HUES64 (cell line): ENCODE data around the gene ARNT2.

Experiments used
- H3K27ac ChIP-seq: 2 replicates; pipeline ENCODE4 v1.7.0; 2013; ENCODE audit warnings: low read depth, low read length, inconsistent platforms
- H3K27me3 ChIP-seq: 2 replicates; pipeline ENCODE4 v1.6.1; 2013; ENCODE audit warnings: mild to moderate bottlenecking, low read length; ENCODE audit not compliant: insufficient read depth
- H3K36me3 ChIP-seq: 2 replicates; pipeline ENCODE4 v1.6.1; 2013; ENCODE audit warnings: mild to moderate bottlenecking, low read length; ENCODE audit not compliant: insufficient read depth
- H3K4me1 ChIP-seq: 2 replicates; pipeline ENCODE4 v1.6.1; 2013; ENCODE audit warnings: mild to moderate bottlenecking, low read length, moderate library complexity; ENCODE audit not compliant: insufficient read depth
- H3K4me3 ChIP-seq: 2 replicates; pipeline ENCODE4 v1.5.1; 2013; ENCODE audit warnings: mild to moderate bottlenecking, low read length, moderate library complexity
- H3K9ac ChIP-seq: 2 replicates; pipeline ENCODE4 v1.6.1; 2013; ENCODE audit warnings: mild to moderate bottlenecking, low read depth, low read length
- H3K9me3 ChIP-seq: 2 replicates; pipeline ENCODE4 v1.6.1; 2013; ENCODE audit warnings: low read depth, low read length; ENCODE audit not compliant: insufficient read depth
- WGBS: fragments of 150-250, 120-280 bp; methylation state at CpG from one replicate; pipeline ENCODE4 v1.1.7; 2013; ENCODE audit warnings: missing lambda C conversion rate; 5-methylcytosine and 5-hydroxymethylcytosine counted together

Gene ARNT2

DNA sequence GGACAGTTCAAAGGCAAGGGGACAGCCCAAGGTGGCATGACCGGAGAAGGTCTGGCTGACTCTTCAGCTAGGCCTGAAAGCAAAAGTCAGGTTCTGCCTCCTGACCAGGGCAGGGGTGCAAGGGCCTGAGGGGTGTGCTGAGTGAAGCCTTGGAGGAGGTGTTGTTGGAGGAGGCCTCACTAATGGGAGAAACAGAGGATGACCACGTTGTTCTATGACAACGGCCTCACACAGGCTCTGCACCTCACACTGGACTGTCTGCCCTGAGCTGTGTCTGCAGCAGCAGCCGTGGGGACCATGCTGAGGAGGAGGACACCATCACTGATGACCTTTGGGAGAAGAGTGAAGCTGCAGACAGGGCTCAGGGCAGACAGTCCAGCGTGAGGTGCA lies 174.0 kb downstream of the ARNT2 start:
- Histone ChIP-seq H3K27ac (no peak overlapping the region), H3K36me3 (peaks cover 3% of the 10 kb centered on the region; the same call in 1 of the 2 replicates), H3K9ac (no peak overlapping the region), H3K27me3 (no peaks in the 10 kb centered on the region), H3K4me1 (no peaks in the 10 kb centered on the region), H3K4me3 (no peak overlapping the region), H3K9me3 (no peaks in the 10 kb centered on the region)
- 94% methylated on average over 5 of the region's 5 CpGs for WGBS

DNA sequence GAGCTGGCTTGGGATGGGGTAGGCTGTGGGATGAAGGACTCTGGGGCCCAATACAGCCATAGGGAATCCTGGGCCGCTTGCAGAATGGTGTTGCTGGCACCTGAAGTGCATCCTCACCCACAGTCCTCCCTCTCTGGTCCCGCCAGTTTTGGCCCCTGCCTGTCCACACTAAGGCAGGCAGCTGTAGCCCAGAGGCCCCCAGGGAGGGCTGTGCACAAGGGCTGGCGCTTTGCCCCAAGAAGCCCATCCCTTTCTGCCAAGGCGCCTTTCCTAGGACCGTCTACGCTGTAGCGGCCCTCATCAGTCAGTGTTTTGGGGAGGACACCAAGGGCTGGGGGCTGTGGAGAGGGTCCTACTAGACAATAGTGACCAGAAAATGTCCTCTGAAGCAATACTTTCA lies 174.7 kb downstream of the ARNT2 start:
- no peak overlapping the region for H3K4me3 ChIP-seq
- no peak overlapping the region for H3K9ac ChIP-seq
- no peaks in the 10 kb centered on the region for H3K9me3 ChIP-seq
- WGBS = 90% methylated on average over 7 of the region's 7 CpGs
- no peaks in the 10 kb centered on the region for H3K4me1 ChIP-seq
- H3K27me3 ChIP-seq = no peaks in the 10 kb centered on the region
- H3K27ac ChIP-seq = no peak overlapping the region
- H3K36me3 ChIP-seq = peaks cover 3% of the 10 kb centered on the region; the same call in 1 of the 2 replicates

- H3K9ac ChIP-seq = no peak overlapping the region
- 75% methylated on average over 6 of the region's 6 CpGs for WGBS
- no peak overlapping the region for H3K27ac ChIP-seq
- no peak overlapping the region for H3K4me3 ChIP-seq
- no peaks in the 10 kb centered on the region for H3K4me1 ChIP-seq
- H3K27me3 ChIP-seq = no peaks in the 10 kb centered on the region
- H3K9me3 ChIP-seq = no peaks in the 10 kb centered on the region
- peaks cover 3% of the 10 kb centered on the region; the same call in 1 of the 2 replicates for H3K36me3 ChIP-seq
Observed at GRCh38 chr15:80579611-80580010, 175.4 kb downstream of the ARNT2 start.

DNA sequence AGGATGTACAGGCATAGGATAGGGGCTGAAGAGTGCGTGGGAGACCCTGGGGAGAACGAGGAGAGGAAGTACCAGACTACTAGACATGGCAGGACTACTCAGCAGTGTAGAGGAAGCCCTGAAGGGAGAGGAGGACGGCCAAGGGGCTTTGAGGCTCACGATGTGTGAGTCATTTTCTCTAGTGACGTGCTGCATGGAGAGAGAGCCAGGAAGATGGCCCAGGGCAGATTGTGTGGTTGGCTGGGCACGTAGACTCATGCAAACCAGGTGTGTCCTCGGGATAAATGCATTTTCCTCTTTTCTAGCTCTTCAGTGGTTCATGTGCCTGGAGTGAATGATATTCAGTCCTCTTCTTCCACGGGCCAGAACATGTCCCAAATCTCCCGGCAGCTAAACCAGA lies 175.9 kb downstream of the ARNT2 start:
- Histone ChIP-seq H3K4me3 (no peak overlapping the region), H3K36me3 (peaks cover under 1% of the 10 kb centered on the region; the same call in 1 of the 2 replicates), H3K9ac (no peak overlapping the region), H3K27ac (no peak overlapping the region), H3K9me3 (no peaks in the 10 kb centered on the region), H3K4me1 (no peaks in the 10 kb centered on the region), H3K27me3 (no peaks in the 10 kb centered on the region)
- whole genome bisulfite sequencing = 86% methylated on average over 9 of the region's 9 CpGs

DNA sequence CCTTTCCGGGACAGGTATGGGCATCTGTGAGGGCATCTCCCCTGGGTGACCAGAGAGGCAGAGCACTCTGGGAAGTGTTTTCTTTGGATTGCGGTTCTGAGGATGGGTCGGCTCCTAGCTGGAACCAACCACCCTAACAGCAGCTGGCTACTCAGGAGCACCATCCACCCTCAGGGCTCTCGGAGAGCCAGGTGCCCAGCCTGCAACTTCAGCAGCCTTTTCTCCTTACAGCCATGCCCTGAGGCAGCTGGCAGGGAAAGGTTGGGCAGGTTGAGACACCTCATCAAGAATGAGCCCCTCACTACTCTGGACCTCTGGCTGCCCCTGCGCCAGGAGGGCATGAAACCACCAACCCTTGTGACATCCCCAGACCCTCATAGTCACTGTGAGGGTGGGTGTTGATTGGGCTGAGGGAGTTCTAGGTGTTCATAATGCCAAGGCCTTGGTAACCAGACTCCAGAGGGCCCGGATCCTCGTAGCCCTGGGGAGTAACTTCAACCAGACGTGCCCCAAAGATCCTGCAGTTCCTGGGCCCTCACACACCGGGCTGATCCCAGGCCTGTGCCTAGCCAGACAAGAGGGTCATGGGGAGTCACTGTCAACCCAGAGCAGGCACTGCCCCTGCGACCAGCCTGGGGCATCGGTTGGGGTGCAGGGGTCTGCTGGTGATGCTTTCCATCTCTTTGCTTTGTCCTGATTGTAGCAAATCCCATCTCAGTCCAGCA lies 176.5 kb downstream of the ARNT2 start:
- WGBS = 94% methylated on average over 11 of the region's 11 CpGs
- Histone ChIP-seq H3K4me1 (no peaks in the 10 kb centered on the region), H3K36me3 (no peaks in the 10 kb centered on the region; the same call in 1 of the 2 replicates), H3K9ac (no peak overlapping the region), H3K27ac (no peak overlapping the region), H3K9me3 (no peaks in the 10 kb centered on the region), H3K4me3 (no peak overlapping the region), H3K27me3 (no peaks in the 10 kb centered on the region)

DNA sequence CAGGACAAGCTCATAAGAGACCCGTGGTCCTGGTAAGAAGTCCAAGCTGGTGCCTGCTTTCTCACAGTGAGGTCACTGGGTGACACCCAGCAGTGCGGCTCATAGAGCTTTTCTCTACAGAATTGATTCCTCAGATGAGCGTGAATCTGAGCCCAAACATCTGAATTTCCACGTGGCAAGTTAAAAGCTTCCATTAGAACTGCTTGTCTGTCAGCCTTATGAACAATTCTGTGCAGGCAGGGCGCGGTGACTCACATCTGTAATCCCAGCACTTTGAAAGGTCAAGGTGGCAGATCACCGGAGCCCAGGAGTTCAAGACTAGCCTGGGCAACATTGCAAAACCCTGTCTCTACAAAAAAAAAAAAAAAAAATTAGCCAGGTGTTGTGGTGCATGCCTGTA lies 177.8 kb downstream of the ARNT2 start:
- WGBS = 90% methylated on average over 7 of the region's 7 CpGs
- Histone ChIP-seq H3K27me3 (no peaks in the 10 kb centered on the region), H3K9ac (no peak overlapping the region), H3K27ac (no peak overlapping the region), H3K4me3 (no peak overlapping the region), H3K4me1 (peaks cover 3% of the 10 kb centered on the region; the same call in 1 of the 2 replicates), H3K9me3 (no peaks in the 10 kb centered on the region), H3K36me3 (no peaks in the 10 kb centered on the region)

GRCh38 chr15:80582816-80583423 lies 178.7 kb downstream of the ARNT2 start:
- H3K4me3 ChIP-seq = no peak overlapping the region
- H3K4me1 ChIP-seq = peaks cover 3% of the 10 kb centered on the region; the same call in 1 of the 2 replicates

GRCh38 chr15:80584561-80584964 lies 180.4 kb downstream of the ARNT2 start:
- WGBS = 89% methylated on average over 7 of the region's 7 CpGs
- Histone ChIP-seq H3K27ac (no peak overlapping the region), H3K36me3 (no peaks in the 10 kb centered on the region)

More at GRCh38 chr15:80582816-80583423, 178.7 kb downstream of the ARNT2 start:
- Histone ChIP-seq H3K36me3 (no peaks in the 10 kb centered on the region), H3K27ac (no peak overlapping the region), H3K27me3 (no peaks in the 10 kb centered on the region), H3K9me3 (no peaks in the 10 kb centered on the region), H3K9ac (no peak overlapping the region)
- WGBS = 94% methylated on average over 15 of the region's 15 CpGs

DNA sequence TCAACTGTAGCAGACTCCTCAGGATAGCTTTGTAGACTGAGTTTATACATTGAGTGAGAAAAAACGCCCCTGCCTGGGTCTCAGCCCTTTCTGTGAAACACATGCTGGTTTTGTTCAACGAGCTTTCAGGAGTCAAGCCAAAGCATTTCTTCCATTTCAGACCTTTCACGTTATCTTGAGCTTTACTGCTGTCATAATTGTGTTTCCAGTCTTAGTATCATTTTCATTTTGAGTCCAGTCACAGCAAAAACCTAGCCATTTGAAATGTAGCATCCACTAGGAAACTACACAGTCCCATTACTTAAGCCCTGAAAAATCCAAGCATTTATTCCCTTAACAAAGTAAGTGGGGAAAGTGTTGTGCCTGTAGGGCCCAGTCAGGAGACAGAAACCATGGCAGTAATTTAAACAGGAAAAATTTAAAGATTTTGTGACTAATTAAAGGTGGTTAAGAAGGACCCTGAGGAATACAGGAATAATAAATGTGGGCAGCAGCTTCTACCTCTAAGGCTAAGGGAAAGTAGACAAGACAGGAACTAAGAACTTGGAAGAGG lies 180.9 kb downstream of the ARNT2 start:
- no peak overlapping the region for H3K4me3 ChIP-seq
- H3K27me3 ChIP-seq = no peaks in the 10 kb centered on the region
- no peak overlapping the region for H3K9ac ChIP-seq
- H3K27ac ChIP-seq = no peak overlapping the region
- no peaks in the 10 kb centered on the region for H3K36me3 ChIP-seq
- WGBS = 89% methylated on average over 3 of the region's 3 CpGs
- peaks cover 3% of the 10 kb centered on the region; the same call in 1 of the 2 replicates for H3K4me1 ChIP-seq
- no peaks in the 10 kb centered on the region for H3K9me3 ChIP-seq

More at GRCh38 chr15:80584561-80584964, 180.4 kb downstream of the ARNT2 start:
- Histone ChIP-seq H3K27me3 (no peaks in the 10 kb centered on the region), H3K4me1 (peaks cover 3% of the 10 kb centered on the region; the same call in 1 of the 2 replicates), H3K4me3 (no peak overlapping the region), H3K9me3 (no peaks in the 10 kb centered on the region), H3K9ac (no peak overlapping the region)

GRCh38 chr15:80585544-80586018 lies 181.4 kb downstream of the ARNT2 start:
- peaks cover 3% of the 10 kb centered on the region; the same call in 1 of the 2 replicates for H3K4me1 ChIP-seq
- no peaks in the 10 kb centered on the region for H3K36me3 ChIP-seq
- H3K9ac ChIP-seq = no peak overlapping the region
- WGBS = 84% methylated on average over 6 of the region's 6 CpGs
- no peak overlapping the region for H3K4me3 ChIP-seq
- no peak overlapping the region for H3K27ac ChIP-seq
- no peaks in the 10 kb centered on the region for H3K9me3 ChIP-seq
- H3K27me3 ChIP-seq = no peaks in the 10 kb centered on the region

GRCh38 chr15:80586161-80586560 lies 182.0 kb downstream of the ARNT2 start:
- Histone ChIP-seq H3K9ac (no peak overlapping the region), H3K36me3 (no peaks in the 10 kb centered on the region), H3K9me3 (no peaks in the 10 kb centered on the region), H3K27me3 (no peaks in the 10 kb centered on the region), H3K4me1 (peaks cover 3% of the 10 kb centered on the region; the same call in 1 of the 2 replicates), H3K4me3 (no peak overlapping the region), H3K27ac (no peak overlapping the region)
- 96% methylated on average over 4 of the region's 4 CpGs for WGBS
